C4-2B (cell line): ENCODE results near the gene ANKMY1.

ENCODE experiments used
- CTCF ChIP-seq: fragments of 450-650 bp; conservative IDR thresholded peaks from 2 replicates; pipeline ENCODE4 v1.5.1; 2017; ENCODE audit warnings: mild to moderate bottlenecking
- ZFX ChIP-seq: fragments of 450-650 bp; IDR thresholded peaks from 2 replicates; pipeline ENCODE4 v1.6.1; 2017

DNA sequence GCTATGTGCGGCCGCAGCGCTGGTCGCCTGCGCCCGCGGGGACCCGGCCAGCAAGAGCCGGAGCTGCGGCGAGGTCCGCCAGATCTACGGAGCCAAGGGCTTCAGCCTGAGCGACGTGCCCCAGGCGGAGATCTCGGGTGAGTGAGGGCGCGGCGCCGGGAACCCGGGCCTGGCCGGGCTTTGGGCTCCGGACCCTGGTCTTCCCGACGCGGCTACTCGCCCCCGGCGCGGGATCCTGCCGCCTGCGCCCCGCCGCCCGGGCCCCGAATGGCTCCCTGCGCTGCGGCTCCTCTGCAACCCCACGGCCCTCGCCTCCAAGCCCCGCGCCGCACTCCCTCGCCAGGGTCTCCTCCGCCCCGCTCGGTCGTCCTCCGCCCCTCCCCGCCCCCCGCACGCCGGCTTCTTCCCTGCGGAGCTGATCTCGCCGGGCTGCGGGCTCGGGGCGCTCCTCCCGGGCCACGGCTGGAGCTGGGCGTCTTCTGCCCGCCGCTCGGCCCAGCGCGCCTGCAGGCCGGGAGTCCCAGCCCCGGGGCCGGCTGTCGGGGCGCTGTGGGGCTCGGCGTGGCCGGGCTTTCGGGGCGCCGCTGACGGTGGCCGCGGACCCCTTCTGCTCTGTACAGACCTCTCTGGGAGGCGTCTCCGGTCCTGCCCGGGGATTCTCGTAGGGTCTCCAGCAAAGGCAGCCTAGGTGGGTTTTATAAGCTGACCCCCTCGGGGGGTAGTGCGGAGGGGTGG, 121.7 kb downstream of the ANKMY1 start:
- no peak for TF ChIP-seq CTCF
- 0 out of 2 replicates have a peak, but pooled peaks have one; percentile 34 for TF ChIP-seq ZFX
